Immature natural killer cell (primary cell): ENCODE measurements around the gene DLGAP3. TPM values are rescaled to one million over a fixed set of nuclear protein-coding genes. Genes with fewer than 3 reads are reported as not detected.
"Not testable (repeated sequence)": the region's sequence is repeated elsewhere in the genome, so short reads cannot be mapped to it uniquely, and the experiment has no call there.

Source experiments
- DNase-seq, 3 donors: peaks; one replicate each; pipeline ENCODE4 v3.0.0; 2022; ENCODE audit warnings: mixed read lengths in 1 of 3
- H3K27ac Mint-ChIP-seq, 6 donors: one replicate each; pipeline ENCODE4 v1.8.0; 2020; ENCODE audit warnings: mixed read lengths in 6 of 6, mild to moderate bottlenecking in 5 of 6, inconsistent platforms in 4 of 6, moderate library complexity in 3 of 6
- H3K27me3 Mint-ChIP-seq, 3 donors: one replicate each; pipeline ENCODE4 v1.8.0; 2020 to 2021; ENCODE audit warnings: low read depth in 3 of 3, mild to moderate bottlenecking in 3 of 3, mixed read lengths in 3 of 3, moderate library complexity in 3 of 3, inconsistent platforms in 1 of 3
- H3K36me3 Mint-ChIP-seq, 3 donors: one replicate each; pipeline ENCODE4 v1.8.0; 2020; ENCODE audit warnings: mixed read lengths in 3 of 3, inconsistent platforms in 2 of 3, mild to moderate bottlenecking in 2 of 3
- H3K4me1 Mint-ChIP-seq, 2 donors: one replicate each; pipeline ENCODE4 v1.8.0; 2020; ENCODE audit warnings: inconsistent platforms in 2 of 2, mild to moderate bottlenecking in 2 of 2, mixed read lengths in 2 of 2, moderate library complexity in 1 of 2
- H3K4me3 Mint-ChIP-seq, 5 donors: one replicate each; pipeline ENCODE4 v1.8.0; 2020; ENCODE audit warnings: mild to moderate bottlenecking in 5 of 5, mixed read lengths in 5 of 5, inconsistent platforms in 3 of 5, moderate library complexity in 3 of 5
- H3K9me3 Mint-ChIP-seq, 6 donors: one replicate each; pipeline ENCODE4 v1.8.0; 2020; ENCODE audit warnings: mild to moderate bottlenecking in 6 of 6, mixed read lengths in 6 of 6, inconsistent platforms in 4 of 6, moderate library complexity in 3 of 6
- polyA plus RNA-seq, 3 donors: library from polyadenylated mRNA; unstranded; fragments of 300-500 nt; fragmentation: Illumina TruSeq; gene quantifications; one replicate each; pipeline ENCODE4 v1.2.3, GENCODE V29; 2021

Gene DLGAP3, protein sequence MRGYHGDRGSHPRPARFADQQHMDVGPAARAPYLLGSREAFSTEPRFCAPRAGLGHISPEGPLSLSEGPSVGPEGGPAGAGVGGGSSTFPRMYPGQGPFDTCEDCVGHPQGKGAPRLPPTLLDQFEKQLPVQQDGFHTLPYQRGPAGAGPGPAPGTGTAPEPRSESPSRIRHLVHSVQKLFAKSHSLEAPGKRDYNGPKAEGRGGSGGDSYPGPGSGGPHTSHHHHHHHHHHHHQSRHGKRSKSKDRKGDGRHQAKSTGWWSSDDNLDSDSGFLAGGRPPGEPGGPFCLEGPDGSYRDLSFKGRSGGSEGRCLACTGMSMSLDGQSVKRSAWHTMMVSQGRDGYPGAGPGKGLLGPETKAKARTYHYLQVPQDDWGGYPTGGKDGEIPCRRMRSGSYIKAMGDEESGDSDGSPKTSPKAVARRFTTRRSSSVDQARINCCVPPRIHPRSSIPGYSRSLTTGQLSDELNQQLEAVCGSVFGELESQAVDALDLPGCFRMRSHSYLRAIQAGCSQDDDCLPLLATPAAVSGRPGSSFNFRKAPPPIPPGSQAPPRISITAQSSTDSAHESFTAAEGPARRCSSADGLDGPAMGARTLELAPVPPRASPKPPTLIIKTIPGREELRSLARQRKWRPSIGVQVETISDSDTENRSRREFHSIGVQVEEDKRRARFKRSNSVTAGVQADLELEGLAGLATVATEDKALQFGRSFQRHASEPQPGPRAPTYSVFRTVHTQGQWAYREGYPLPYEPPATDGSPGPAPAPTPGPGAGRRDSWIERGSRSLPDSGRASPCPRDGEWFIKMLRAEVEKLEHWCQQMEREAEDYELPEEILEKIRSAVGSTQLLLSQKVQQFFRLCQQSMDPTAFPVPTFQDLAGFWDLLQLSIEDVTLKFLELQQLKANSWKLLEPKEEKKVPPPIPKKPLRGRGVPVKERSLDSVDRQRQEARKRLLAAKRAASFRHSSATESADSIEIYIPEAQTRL
- polyA plus RNA-seq = under 1 TPM in 1 of 3 donors, not detected in 2; 0.10 TPM

GRCh38 chr1:34929497-34929852, at the start of gene DLGAP3:
TSS of gene DLGAP3 (minus strand) at chr1:34929650. CDS start at chr1:34905383, 24,267 bp downstream.
- Mint-ChIP-seq H3K27me3 (peaks cover 11 to 36% (median 17%) of the 10 kb centered on the region in 3 donors), H3K4me3 (peak within 1 kb of the TSS; percentile 83 to 89 (median 85)), H3K9me3 (peaks cover 0 to 6% (median 0%) of the 10 kb centered on the region in 6 donors), H3K27ac (no peak within 1 kb of the TSS), H3K36me3 (peaks cover 0 to 4% (median 3%) of the 10 kb centered on the region in 3 donors), H3K4me1 (peaks cover 13% of the 10 kb centered on the region in 2 donors)
- peak in 1 of 3 donors; percentile 9 for DNase-seq

DNA sequence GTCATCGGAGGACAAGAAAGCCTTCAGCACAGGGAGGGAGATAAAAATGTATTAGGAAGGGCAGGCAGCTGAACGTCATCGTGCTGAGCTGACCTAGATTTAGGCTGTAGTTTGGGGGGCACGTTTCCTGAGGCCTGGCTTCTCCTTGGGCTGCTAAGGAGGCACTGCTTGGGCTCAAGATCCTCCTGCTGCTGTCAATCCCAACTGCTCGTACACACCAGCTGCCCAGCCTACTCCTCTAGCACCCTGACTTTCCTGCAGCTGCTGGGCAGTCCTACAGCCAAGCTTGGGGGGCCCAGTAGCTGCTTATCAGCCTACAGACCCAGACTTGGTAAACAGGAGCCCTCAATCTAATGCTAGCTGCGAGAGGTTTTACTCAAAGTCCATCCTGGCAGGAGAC, 49.5 kb upstream of the DLGAP3 start:
- Mint-ChIP-seq H3K27ac (peak overlapping the region in 4 of 6 donors; percentile 62 to 84 (median 74)), H3K4me1 (peaks cover 36 to 64% of the 10 kb centered on the region in 2 donors), H3K27me3 (peaks cover 0 to 4% (median 0%) of the 10 kb centered on the region in 3 donors), H3K9me3 (no peaks in the 10 kb centered on the region), H3K36me3 (peaks cover 11 to 16% (median 12%) of the 10 kb centered on the region in 3 donors), H3K4me3 (no peak overlapping the region)
- no peak for DNase-seq

- peaks cover 28 to 53% of the 10 kb centered on the region in 2 donors for H3K4me1 Mint-ChIP-seq
- H3K9me3 Mint-ChIP-seq = no peaks in the 10 kb centered on the region
- H3K36me3 Mint-ChIP-seq = peaks cover 11 to 16% (median 12%) of the 10 kb centered on the region in 3 donors
- no peak overlapping the region for H3K4me3 Mint-ChIP-seq
- H3K27me3 Mint-ChIP-seq = peaks cover 0 to 4% (median 0%) of the 10 kb centered on the region in 3 donors
- peak overlapping the region; percentile 62 to 89 (median 77) for H3K27ac Mint-ChIP-seq
- DNase-seq = no peak
These were observed 48.4 kb upstream of the DLGAP3 start for GRCh38 chr1:34977858-34978257.

- DNase-seq = no peak
- Mint-ChIP-seq H3K27me3 (peaks cover 0 to 4% (median 0%) of the 10 kb centered on the region in 3 donors), H3K4me1 (peaks cover 25 to 48% of the 10 kb centered on the region in 2 donors), H3K36me3 (peaks cover 11 to 16% (median 12%) of the 10 kb centered on the region in 3 donors), H3K9me3 (no peaks in the 10 kb centered on the region), H3K4me3 (no peak overlapping the region), H3K27ac (peak overlapping the region in 1 of 6 donors; percentile 46)
These were observed 47.7 kb upstream of the DLGAP3 start for GRCh38 chr1:34977210-34977471.

GRCh38 chr1:34976384-34977209, 47.1 kb upstream of the DLGAP3 start:
- peaks cover 19 to 46% of the 10 kb centered on the region in 2 donors for H3K4me1 Mint-ChIP-seq
- H3K36me3 Mint-ChIP-seq = peaks cover 11 to 12% (median 11%) of the 10 kb centered on the region in 3 donors
- DNase-seq = no peak
- peaks cover 0 to 4% (median 0%) of the 10 kb centered on the region in 3 donors for H3K27me3 Mint-ChIP-seq
- H3K4me3 Mint-ChIP-seq = no peak overlapping the region
- peak overlapping the region in 1 of 6 donors; percentile 34 for H3K27ac Mint-ChIP-seq
- no peaks in the 10 kb centered on the region for H3K9me3 Mint-ChIP-seq

DNA sequence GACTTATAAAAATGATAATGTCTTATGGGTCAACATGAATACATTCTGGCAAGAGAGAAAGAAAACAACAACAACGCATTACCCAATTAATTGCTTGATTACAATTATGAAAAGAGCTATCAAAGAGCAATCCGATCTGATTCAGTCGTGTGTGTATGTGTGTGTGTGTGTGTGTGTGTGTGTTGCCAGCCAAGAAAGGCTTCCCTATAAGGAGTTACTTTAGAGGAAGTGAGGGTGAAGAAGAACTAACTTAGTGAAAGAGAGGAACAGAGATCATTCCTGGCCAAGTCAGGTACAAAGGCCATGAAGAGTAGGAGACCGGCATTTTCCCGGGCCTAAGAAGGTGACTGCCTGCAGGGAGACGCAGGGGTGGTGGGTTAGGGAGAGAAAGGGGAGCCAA, 46.3 kb upstream of the DLGAP3 start:
- H3K27ac Mint-ChIP-seq = peak overlapping the region; percentile 7 to 79 (median 33)

GRCh38 chr1:34975338-34975737, 45.9 kb upstream of the DLGAP3 start:
- Mint-ChIP-seq H3K27ac (peak overlapping the region in 4 of 6 donors; percentile 7 to 79 (median 48)), H3K36me3 (peaks cover 8 to 12% (median 11%) of the 10 kb centered on the region in 3 donors), H3K9me3 (no peaks in the 10 kb centered on the region), H3K4me1 (peaks cover 17 to 34% of the 10 kb centered on the region in 2 donors), H3K27me3 (peaks cover 0 to 4% (median 0%) of the 10 kb centered on the region in 3 donors), H3K4me3 (no peak overlapping the region)
- no peak for DNase-seq

More for the DNA sequence above, 46.3 kb upstream of the DLGAP3 start:
- Mint-ChIP-seq H3K27me3 (peaks cover 0 to 4% (median 0%) of the 10 kb centered on the region in 3 donors), H3K36me3 (peaks cover 8 to 12% (median 11%) of the 10 kb centered on the region in 3 donors), H3K4me3 (no peak overlapping the region), H3K9me3 (no peaks in the 10 kb centered on the region), H3K4me1 (peaks cover 19 to 38% of the 10 kb centered on the region in 2 donors)
- no peak for DNase-seq

DNA sequence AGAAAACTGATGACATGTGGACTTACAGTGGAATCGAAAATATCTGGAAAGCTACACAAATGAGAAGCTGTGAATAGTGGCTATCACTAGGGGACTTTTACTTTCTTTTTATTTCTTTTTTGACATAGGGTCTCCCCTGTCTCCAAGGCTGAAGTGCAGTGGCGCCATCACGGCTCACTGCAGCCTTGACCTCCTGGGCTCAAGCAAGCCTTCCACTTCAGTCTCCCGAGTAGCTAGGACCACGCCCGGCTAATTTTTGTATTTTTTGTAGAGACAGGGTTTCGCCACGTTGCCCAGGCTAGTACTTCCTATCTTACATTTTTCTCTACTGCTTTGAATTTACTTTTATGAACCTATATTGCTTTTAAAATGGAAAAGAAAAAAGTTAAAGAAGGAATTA, 45.2 kb upstream of the DLGAP3 start:
- H3K4me1 Mint-ChIP-seq = peaks cover 22 to 38% of the 10 kb centered on the region in 2 donors

GRCh38 chr1:34973326-34973725, 43.9 kb upstream of the DLGAP3 start:
- no peak for DNase-seq
- Mint-ChIP-seq H3K4me3 (no peak overlapping the region), H3K4me1 (peaks cover 27 to 45% of the 10 kb centered on the region in 2 donors), H3K27me3 (peaks cover 0 to 5% (median 2%) of the 10 kb centered on the region in 3 donors), H3K9me3 (no peaks in the 10 kb centered on the region), H3K36me3 (peaks cover 8 to 12% (median 11%) of the 10 kb centered on the region in 3 donors), H3K27ac (no peak overlapping the region)

More for the DNA sequence above, 45.2 kb upstream of the DLGAP3 start:
- H3K4me3 Mint-ChIP-seq = no peak overlapping the region
- no peaks in the 10 kb centered on the region for H3K9me3 Mint-ChIP-seq
- no peak for DNase-seq
- peak overlapping the region in 5 of 6 donors; percentile 11 to 79 (median 57) for H3K27ac Mint-ChIP-seq
- H3K36me3 Mint-ChIP-seq = peaks cover 8 to 12% (median 11%) of the 10 kb centered on the region in 3 donors
- peaks cover 0 to 6% (median 0%) of the 10 kb centered on the region in 3 donors for H3K27me3 Mint-ChIP-seq

- H3K27ac Mint-ChIP-seq = peak overlapping the region in 1 of 6 donors; percentile 43
- DNase-seq = no peak
- peaks cover 0 to 5% (median 3%) of the 10 kb centered on the region in 3 donors for H3K27me3 Mint-ChIP-seq
- H3K4me1 Mint-ChIP-seq = peaks cover 23 to 30% of the 10 kb centered on the region in 2 donors
- no peak overlapping the region for H3K4me3 Mint-ChIP-seq
- H3K36me3 Mint-ChIP-seq = peaks cover 3 to 7% (median 4%) of the 10 kb centered on the region in 3 donors
- H3K9me3 Mint-ChIP-seq = no peaks in the 10 kb centered on the region
These were observed 41.4 kb upstream of the DLGAP3 start for GRCh38 chr1:34970829-34971228.

GRCh38 chr1:34970220-34970735, 40.8 kb upstream of the DLGAP3 start:
- Mint-ChIP-seq H3K27me3 (peaks cover 0 to 6% (median 5%) of the 10 kb centered on the region in 3 donors), H3K4me1 (peaks cover 21 to 26% of the 10 kb centered on the region in 2 donors), H3K9me3 (no peaks in the 10 kb centered on the region), H3K27ac (no peak overlapping the region), H3K36me3 (peaks cover 0 to 2% (median 0%) of the 10 kb centered on the region in 3 donors), H3K4me3 (peak overlapping the region in 2 of 5 donors; percentile 8 to 12)
- no peak for DNase-seq

GRCh38 chr1:34968297-34968696, 38.8 kb upstream of the DLGAP3 start:
- H3K9me3 Mint-ChIP-seq, H3K27me3 Mint-ChIP-seq, H3K36me3 Mint-ChIP-seq: not testable (repeated sequence)
- peak overlapping the region; percentile 58 to 73 (median 63) for H3K4me3 Mint-ChIP-seq
- DNase-seq = peak; percentile 38 to 58 (median 53)
- peak overlapping the region in 1 of 6 donors; percentile 24 for H3K27ac Mint-ChIP-seq
- H3K4me1 Mint-ChIP-seq = peaks cover 21 to 26% of the 10 kb centered on the region in 2 donors
